ENCODE data around the gene RABL6.
"Not testable (repeated sequence)": the region's sequence is repeated elsewhere in the genome, so short reads cannot be mapped to it uniquely, and the experiment has no call there.

Gene RABL6, protein sequence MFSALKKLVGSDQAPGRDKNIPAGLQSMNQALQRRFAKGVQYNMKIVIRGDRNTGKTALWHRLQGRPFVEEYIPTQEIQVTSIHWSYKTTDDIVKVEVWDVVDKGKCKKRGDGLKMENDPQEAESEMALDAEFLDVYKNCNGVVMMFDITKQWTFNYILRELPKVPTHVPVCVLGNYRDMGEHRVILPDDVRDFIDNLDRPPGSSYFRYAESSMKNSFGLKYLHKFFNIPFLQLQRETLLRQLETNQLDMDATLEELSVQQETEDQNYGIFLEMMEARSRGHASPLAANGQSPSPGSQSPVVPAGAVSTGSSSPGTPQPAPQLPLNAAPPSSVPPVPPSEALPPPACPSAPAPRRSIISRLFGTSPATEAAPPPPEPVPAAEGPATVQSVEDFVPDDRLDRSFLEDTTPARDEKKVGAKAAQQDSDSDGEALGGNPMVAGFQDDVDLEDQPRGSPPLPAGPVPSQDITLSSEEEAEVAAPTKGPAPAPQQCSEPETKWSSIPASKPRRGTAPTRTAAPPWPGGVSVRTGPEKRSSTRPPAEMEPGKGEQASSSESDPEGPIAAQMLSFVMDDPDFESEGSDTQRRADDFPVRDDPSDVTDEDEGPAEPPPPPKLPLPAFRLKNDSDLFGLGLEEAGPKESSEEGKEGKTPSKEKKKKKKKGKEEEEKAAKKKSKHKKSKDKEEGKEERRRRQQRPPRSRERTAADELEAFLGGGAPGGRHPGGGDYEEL

DNA sequence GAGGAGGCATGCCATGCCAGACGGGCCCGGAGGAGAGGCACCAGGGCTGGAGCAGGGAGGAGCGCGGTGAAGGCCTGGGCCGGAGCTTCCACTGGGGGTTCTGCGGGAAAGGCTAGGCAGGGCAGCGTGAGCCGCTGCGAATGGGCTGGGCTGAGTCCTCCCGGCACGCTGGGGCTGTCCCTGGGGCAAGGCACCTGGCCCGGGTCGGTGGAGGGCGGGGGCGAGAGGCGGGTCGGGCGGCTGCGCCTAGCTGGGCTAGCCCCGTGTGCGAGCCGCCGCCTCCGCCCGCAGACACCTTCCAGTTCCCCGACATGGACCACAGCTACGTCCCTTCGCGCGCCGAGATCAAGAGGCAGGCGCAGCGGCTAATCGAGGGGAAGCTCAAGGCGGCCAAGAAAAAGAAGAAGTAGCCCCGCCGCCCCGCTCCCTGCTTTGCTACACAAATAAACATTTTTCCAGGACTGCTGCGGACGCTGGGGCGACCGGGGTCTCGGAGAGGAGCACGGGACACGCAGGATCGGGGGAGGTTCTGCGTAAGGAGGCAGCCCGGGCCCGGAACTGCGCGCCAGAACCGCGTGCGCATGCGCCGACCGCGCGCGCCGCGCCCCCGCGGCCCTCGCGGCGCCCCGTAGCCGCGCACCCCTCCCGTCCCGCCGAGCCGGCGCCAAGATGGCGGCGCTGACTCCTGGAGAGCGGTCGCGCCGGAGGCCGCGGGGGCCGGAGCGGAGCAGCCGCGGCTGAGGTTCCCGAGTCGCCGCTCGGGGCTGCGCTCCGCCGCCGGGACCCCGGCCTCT is at the start of gene RABL6:
RABL6 (plus strand) TSS at position 668 of the 794 bp plus-strand sequence. CDS start 249 bp downstream, outside the sequence.
- peaks cover 14% of the 10 kb centered on the region for H3K36me3 Mint-ChIP-seq (ENCODE audit: low read depth)
- no peaks in the 10 kb centered on the region for H3K9me3 Mint-ChIP-seq
- H3K27ac Mint-ChIP-seq = peak within 1 kb of the TSS; percentile 87
- H3K4me3 Mint-ChIP-seq = peak within 1 kb of the TSS; percentile 87
- no peaks in the 10 kb centered on the region for H3K27me3 Mint-ChIP-seq (ENCODE audit: low read depth)
- peaks cover 23% of the 10 kb centered on the region for H3K4me1 Mint-ChIP-seq (ENCODE audit: low read depth)

- Mint-ChIP-seq H3K27ac (no peak overlapping the region), H3K4me1 (ENCODE audit: low read depth) (no peaks in the 10 kb centered on the region), H3K27me3 (ENCODE audit: low read depth) (no peaks in the 10 kb centered on the region), H3K36me3 (ENCODE audit: low read depth) (peaks cover 3% of the 10 kb centered on the region), H3K9me3 (peaks cover 15% of the 10 kb centered on the region), H3K4me3 (no peak overlapping the region)
Measured at GRCh38 chr9:136759001-136759400, 48.7 kb upstream of the RABL6 start.

GRCh38 chr9:136759436-136760325 is 48.1 kb upstream of the RABL6 start:
- Mint-ChIP-seq H3K36me3 (ENCODE audit: low read depth) (peaks cover 3% of the 10 kb centered on the region), H3K27me3 (ENCODE audit: low read depth) (no peaks in the 10 kb centered on the region), H3K27ac (no peak overlapping the region), H3K9me3 (peaks cover 15% of the 10 kb centered on the region), H3K4me3 (no peak overlapping the region), H3K4me1 (ENCODE audit: low read depth) (no peaks in the 10 kb centered on the region)

- no peaks in the 10 kb centered on the region for H3K4me1 Mint-ChIP-seq (ENCODE audit: low read depth)
- H3K4me3 Mint-ChIP-seq = no peak overlapping the region
- H3K27me3 Mint-ChIP-seq (ENCODE audit: low read depth) = no peaks in the 10 kb centered on the region
- H3K27ac Mint-ChIP-seq = no peak overlapping the region
- H3K36me3 Mint-ChIP-seq (ENCODE audit: low read depth) = peaks cover 3% of the 10 kb centered on the region
- H3K9me3 Mint-ChIP-seq = peaks cover 13% of the 10 kb centered on the region
Measured at GRCh38 chr9:136760424-136760823, 47.3 kb upstream of the RABL6 start.

GRCh38 chr9:136760834-136761544 is 46.8 kb upstream of the RABL6 start:
- H3K4me3 Mint-ChIP-seq; H3K36me3 Mint-ChIP-seq (ENCODE audit: low read depth); H3K9me3 Mint-ChIP-seq; H3K27ac Mint-ChIP-seq; H3K4me1 Mint-ChIP-seq (ENCODE audit: low read depth); H3K27me3 Mint-ChIP-seq (ENCODE audit: low read depth): not testable (repeated sequence)

- Mint-ChIP-seq H3K36me3 (ENCODE audit: low read depth) (no peaks in the 10 kb centered on the region), H3K4me1 (ENCODE audit: low read depth) (peaks cover 2% of the 10 kb centered on the region), H3K4me3 (no peak overlapping the region), H3K27ac (no peak overlapping the region), H3K27me3 (ENCODE audit: low read depth) (no peaks in the 10 kb centered on the region), H3K9me3 (peaks cover 1% of the 10 kb centered on the region)
Measured at GRCh38 chr9:136761545-136761981, 46.2 kb upstream of the RABL6 start.

DNA sequence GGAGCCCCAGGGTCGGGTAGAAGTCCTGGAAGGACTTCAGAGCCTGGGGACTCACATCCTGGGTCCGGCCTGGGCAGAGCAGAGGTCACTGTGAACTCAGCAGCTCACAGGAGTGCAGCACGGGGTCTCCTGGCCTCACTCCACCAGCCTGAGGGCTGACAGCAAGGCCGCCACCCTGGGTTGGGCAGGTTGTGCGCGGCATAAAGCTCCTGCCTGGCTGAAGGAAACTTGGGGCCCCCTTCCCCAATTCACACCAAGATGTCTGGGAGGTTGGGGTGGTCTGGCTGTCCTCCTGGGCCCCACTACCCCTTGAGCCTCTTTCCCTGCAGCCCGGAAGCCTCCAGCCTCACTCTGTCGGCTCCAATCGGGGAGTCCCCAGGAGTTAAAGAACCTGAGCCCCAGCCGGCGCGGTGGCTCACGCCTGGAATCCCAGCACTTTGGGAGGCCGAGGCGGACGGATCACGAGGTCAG is 45.5 kb upstream of the RABL6 start:
- no peaks in the 10 kb centered on the region for H3K27me3 Mint-ChIP-seq (ENCODE audit: low read depth)
- no peak overlapping the region for H3K27ac Mint-ChIP-seq
- no peaks in the 10 kb centered on the region for H3K36me3 Mint-ChIP-seq (ENCODE audit: low read depth)
- H3K4me1 Mint-ChIP-seq (ENCODE audit: low read depth) = peaks cover 7% of the 10 kb centered on the region
- no peaks in the 10 kb centered on the region for H3K9me3 Mint-ChIP-seq
- no peak overlapping the region for H3K4me3 Mint-ChIP-seq

GRCh38 chr9:136762915-136763648 is 44.7 kb upstream of the RABL6 start:
- Mint-ChIP-seq H3K9me3 (no peaks in the 10 kb centered on the region), H3K27ac (no peak overlapping the region), H3K4me3 (no peak overlapping the region), H3K36me3 (ENCODE audit: low read depth) (no peaks in the 10 kb centered on the region), H3K4me1 (ENCODE audit: low read depth) (peaks cover 7% of the 10 kb centered on the region), H3K27me3 (ENCODE audit: low read depth) (peaks cover 4% of the 10 kb centered on the region)

DNA sequence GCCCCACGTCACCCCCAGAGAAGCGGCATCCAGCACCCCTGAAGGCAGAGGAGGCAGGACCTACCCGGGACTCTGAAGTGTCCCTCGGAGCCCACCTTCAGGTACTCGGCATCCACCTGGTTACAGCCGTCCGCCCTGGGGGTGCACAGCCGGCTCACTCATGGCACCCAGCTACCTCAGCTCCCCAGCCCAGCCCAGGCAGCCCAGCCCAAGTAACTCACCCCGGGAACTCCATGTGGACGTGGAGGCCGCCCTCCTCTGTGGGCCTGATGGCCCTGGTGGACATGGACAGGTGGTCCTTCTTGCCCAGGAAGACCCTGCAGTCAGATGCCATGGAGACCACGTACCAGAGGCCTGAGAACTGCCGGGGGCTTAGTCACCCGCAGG is 44.1 kb upstream of the RABL6 start:
- Mint-ChIP-seq H3K4me3 (no peak overlapping the region), H3K4me1 (ENCODE audit: low read depth) (peaks cover 7% of the 10 kb centered on the region), H3K27ac (no peak overlapping the region), H3K27me3 (ENCODE audit: low read depth) (peaks cover 4% of the 10 kb centered on the region), H3K36me3 (ENCODE audit: low read depth) (no peaks in the 10 kb centered on the region), H3K9me3 (no peaks in the 10 kb centered on the region)

DNA sequence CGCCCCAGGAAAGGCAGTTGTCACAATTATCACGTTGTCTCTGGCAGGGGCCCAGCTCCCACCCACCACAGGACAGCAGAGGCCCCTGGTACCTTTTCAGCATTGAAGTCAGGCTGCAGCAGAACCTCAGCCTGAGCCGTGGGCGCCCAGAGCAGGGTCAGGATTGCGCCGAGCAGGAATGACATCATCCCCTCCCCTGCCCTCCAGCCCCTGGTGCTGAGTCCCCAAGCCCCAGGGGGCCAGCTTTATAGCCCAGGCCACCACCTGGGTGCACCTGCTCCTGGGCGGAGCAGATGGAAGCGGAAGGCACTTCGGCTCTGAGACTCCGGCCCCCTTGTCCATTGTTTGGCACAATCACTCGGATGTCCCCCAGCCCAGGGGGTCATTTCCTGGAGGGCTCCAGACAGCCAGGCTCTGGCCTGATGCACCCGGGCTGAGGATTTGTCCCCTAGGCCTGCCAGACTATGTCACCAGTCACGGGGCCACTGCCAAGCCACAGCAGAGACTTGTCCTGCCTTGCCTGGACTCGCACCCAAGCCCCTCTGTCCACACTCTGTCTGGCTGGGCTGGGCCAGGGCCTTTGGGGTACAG is 43.4 kb upstream of the RABL6 start, which contains the start of gene LCN15:
LCN15 (minus strand) TSS at position 218 of the 591 bp plus-strand sequence; CDS start at position 188, 30 bp downstream.
- Mint-ChIP-seq H3K36me3 (ENCODE audit: low read depth) (no peaks in the 10 kb centered on the region), H3K4me3 (no peak within 1 kb of the TSS), H3K9me3 (no peaks in the 10 kb centered on the region), H3K4me1 (ENCODE audit: low read depth) (peaks cover 7% of the 10 kb centered on the region), H3K27me3 (ENCODE audit: low read depth) (peaks cover 4% of the 10 kb centered on the region), H3K27ac (no peak within 1 kb of the TSS)

DNA sequence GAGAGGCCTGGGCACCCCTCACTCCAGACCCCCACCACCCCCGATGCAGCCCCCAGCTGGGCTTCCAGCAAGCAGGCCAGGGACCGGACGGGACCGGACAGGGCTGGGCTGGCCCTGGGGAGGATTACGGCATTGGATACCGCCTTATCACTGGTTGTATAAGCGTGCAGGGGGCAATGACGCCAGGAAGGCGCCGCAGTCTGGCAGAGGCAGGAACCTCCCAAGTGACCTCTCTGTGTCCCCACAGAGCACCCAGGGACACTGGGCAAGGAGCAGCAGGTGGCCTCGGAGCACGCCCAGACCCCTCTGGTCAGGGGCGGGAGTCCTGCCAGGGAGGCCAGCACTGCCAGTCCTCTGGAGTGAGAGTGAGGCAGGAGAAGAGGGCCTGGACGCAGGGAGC is 42.7 kb upstream of the RABL6 start:
- no peaks in the 10 kb centered on the region for H3K9me3 Mint-ChIP-seq
- peaks cover 7% of the 10 kb centered on the region for H3K4me1 Mint-ChIP-seq (ENCODE audit: low read depth)
- H3K27me3 Mint-ChIP-seq (ENCODE audit: low read depth) = peaks cover 4% of the 10 kb centered on the region
- H3K36me3 Mint-ChIP-seq (ENCODE audit: low read depth) = no peaks in the 10 kb centered on the region
- H3K4me3 Mint-ChIP-seq = no peak overlapping the region
- no peak overlapping the region for H3K27ac Mint-ChIP-seq

GRCh38 chr9:136765745-136766409 is 41.9 kb upstream of the RABL6 start:
- not testable (repeated sequence) for H3K27me3 Mint-ChIP-seq (ENCODE audit: low read depth); H3K4me1 Mint-ChIP-seq (ENCODE audit: low read depth); H3K27ac Mint-ChIP-seq; H3K36me3 Mint-ChIP-seq (ENCODE audit: low read depth); H3K4me3 Mint-ChIP-seq; H3K9me3 Mint-ChIP-seq

All from T-helper 1 cell treated with Interleukin-12 subunit alpha and Interleukin-12 subunit beta and Interleukin-4 antibody, amounts not matched to agents 30 μg/mL and 1 μg/mL, for 36 hours (primary cell).